Measurements from ENCODE around the gene GRIN2A.

GRIN2A gene

GRCh38 chr16:9808210-9808609 is 374.0 kb downstream of the GRIN2A start:
- no peak for TF ChIP-seq CTCF (IDR thresholded peaks at IDR 0.05; ENCODE audit: low read depth, low read length, missing control alignments)
- no peak overlapping the region for H3K4me3 ChIP-seq (replicated peaks; ENCODE audit: low read depth, low read length)
- DNase-seq (ENCODE audit: extremely low read depth, low read depth): no peak

GRCh38 chr16:9807302-9807701 is 374.9 kb downstream of the GRIN2A start:
- no peak for DNase-seq (ENCODE audit: extremely low read depth, low read depth)
- no peak for TF ChIP-seq CTCF (IDR thresholded peaks at IDR 0.05; ENCODE audit: low read depth, low read length, missing control alignments)

GRCh38 chr16:9805109-9805508 is 377.1 kb downstream of the GRIN2A start:
- no peak overlapping the region for H3K4me3 ChIP-seq (replicated peaks; ENCODE audit: low read depth, low read length)
- no peak for TF ChIP-seq CTCF (IDR thresholded peaks at IDR 0.05; ENCODE audit: low read depth, low read length, missing control alignments)
- no peak for DNase-seq (ENCODE audit: extremely low read depth, low read depth)

More at GRCh38 chr16:9807302-9807701, 374.9 kb downstream of the GRIN2A start:
- no peak overlapping the region for H3K4me3 ChIP-seq (replicated peaks; ENCODE audit: low read depth, low read length)

GRCh38 chr16:9802160-9802559 is 380.1 kb downstream of the GRIN2A start:
- TF ChIP-seq CTCF (IDR thresholded peaks at IDR 0.05; ENCODE audit: low read depth, low read length, missing control alignments): no peak
- no peak for DNase-seq (ENCODE audit: extremely low read depth, low read depth)
- no peak overlapping the region for H3K4me3 ChIP-seq (replicated peaks; ENCODE audit: low read depth, low read length)

- DNase-seq (ENCODE audit: extremely low read depth, low read depth): no peak
- no peak for TF ChIP-seq CTCF (IDR thresholded peaks at IDR 0.05; ENCODE audit: low read depth, low read length, missing control alignments)
Measured at GRCh38 chr16:9801651-9802050, 380.6 kb downstream of the GRIN2A start.

GRCh38 chr16:9800186-9800738 is 382.0 kb downstream of the GRIN2A start:
- TF ChIP-seq CTCF (IDR thresholded peaks at IDR 0.05; ENCODE audit: low read depth, low read length, missing control alignments): no peak
- no peak for DNase-seq (ENCODE audit: extremely low read depth, low read depth)
- no peak overlapping the region for H3K4me3 ChIP-seq (replicated peaks; ENCODE audit: low read depth, low read length)

More at GRCh38 chr16:9801651-9802050, 380.6 kb downstream of the GRIN2A start:
- no peak overlapping the region for H3K4me3 ChIP-seq (replicated peaks; ENCODE audit: low read depth, low read length)
